Sigmoid colon (tissue), 7 donors: ENCODE measurements around the gene ZNF185. TPM values are rescaled to one million over a fixed set of nuclear protein-coding genes. Genes with fewer than 3 reads are reported as not detected.

ENCODE experiments used
- DNase-seq: peaks from one replicate; pipeline ENCODE4 v3.0.0-alpha.2; 2019
- H3K27ac ChIP-seq, 4 donors: fragments of 200-600 bp; sonication (generic); one replicate each; pipeline ENCODE4 v1.5.1; 2016 to 2019; ENCODE audit warnings: mild to moderate bottlenecking in 1 of 4
- H3K27me3 ChIP-seq, 3 donors: fragments of 200-600 bp; sonication (generic); one replicate each; pipeline ENCODE4 v1.5.1; 2019; ENCODE audit warnings: mild to moderate bottlenecking in 1 of 3
- H3K36me3 ChIP-seq, 4 donors: fragments of 200-600 bp; sonication (generic); one replicate each; pipeline ENCODE4 v1.5.1; 2016 to 2019
- H3K4me1 ChIP-seq, 4 donors: fragments of 200-600 bp; sonication (generic); one replicate each; pipeline ENCODE4 v1.5.1; 2017 to 2019
- H3K4me3 ChIP-seq, 4 donors: fragments of 200-600 bp; sonication (generic); one replicate each; pipeline ENCODE4 v1.5.1; 2017 to 2019; ENCODE audit warnings: mild to moderate bottlenecking in 2 of 4, moderate library complexity in 1 of 4
- H3K9me3 ChIP-seq, 4 donors: fragments of 200-600 bp in 3 of 4; sonication (generic) in 3 of 4; one replicate each; pipeline versions ENCODE4 v1.5.1 to v1.6.1; 2013 to 2019
- EP300 ChIP-seq, 4 donors: sonication (generic); formaldehyde crosslinking; IDR thresholded peaks; one replicate each; pipeline ENCODE4 v1.6.1; 2017; ENCODE audit warnings: antibody characterized with exemption in 4 of 4
- POLR2A ChIP-seq, 2 donors: fragments of 450-650 bp; IDR thresholded peaks; one replicate each; pipeline ENCODE4 v1.6.1; 2016; ENCODE audit warnings: antibody characterized with exemption in 2 of 2, mild to moderate bottlenecking in 2 of 2, moderate library complexity in 2 of 2
- POLR2AphosphoS5 ChIP-seq, 4 donors: sonication (generic); formaldehyde crosslinking; IDR thresholded peaks; one replicate each; pipeline ENCODE4 v1.6.1; 2017; ENCODE audit warnings: antibody characterized with exemption in 4 of 4
- whole genome bisulfite sequencing, 2 donors: extraction: QIAGEN DNeasy Blood & Tissue Kit; methylation state at CpG; one replicate each; pipeline ENCODE4 v1.1.7; 2013; 5-methylcytosine and 5-hydroxymethylcytosine counted together
- intact Hi-C: fragments of 100-400 bp; cut with DNase I; formaldehyde crosslinking; loops from one replicate; pipeline ENCODE4 v1.15.1; 2023
- polyA plus RNA-seq, 3 donors: library from polyadenylated mRNA; stranded (reverse); fragments of 200-250 nt; gene quantifications; one replicate each; pipeline ENCODE4 v1.2.3, GENCODE V29; 2013
- total RNA-seq, 4 donors: library from RNA; depleted of rRNA; stranded (reverse); fragments of >200 nt; gene quantifications; one replicate each; pipeline ENCODE4 v1.1.0, GENCODE V29; 2016
- TF ChIP-seq, protein P1 (sequence below), 4 experiments: fragments of 450-650 bp in 3 of 4; fragments of 200-600 bp in 1 of 4; IDR thresholded peaks; one replicate each; pipeline ENCODE4 v1.5.1; 2016 to 2019; ENCODE audit warnings: antibody characterized with exemption in 4 of 4, mild to moderate bottlenecking in 3 of 4, moderate library complexity in 2 of 4
- donor health status: healthy with polysubstance abuse.
- donor health status: Bipolar disorder and iron deficiency.
- donor health status: healthy.

Gene ZNF185
- total and polyA plus RNA-seq, 7 donors = 0.55 to 4.2 (median 2.3) TPM

- H3K36me3 ChIP-seq = no peaks in the 10 kb centered on the region
- peaks cover 0 to 4% (median 0%) of the 10 kb centered on the region in 4 donors for H3K4me1 ChIP-seq
- intact Hi-C loops = no loop called here
- H3K9me3 ChIP-seq = no peaks in the 10 kb centered on the region
- H3K27ac ChIP-seq = no peak overlapping the region
- H3K27me3 ChIP-seq = no peaks in the 10 kb centered on the region
- TF ChIP-seq EP300 (IDR thresholded peaks at IDR 0.05) = no peak
- TF ChIP-seq POLR2A (IDR thresholded peaks at IDR 0.05) = no peak
- no peak for TF ChIP-seq POLR2AphosphoS5 (IDR thresholded peaks at IDR 0.05)
- TF ChIP-seq, protein P1, sequence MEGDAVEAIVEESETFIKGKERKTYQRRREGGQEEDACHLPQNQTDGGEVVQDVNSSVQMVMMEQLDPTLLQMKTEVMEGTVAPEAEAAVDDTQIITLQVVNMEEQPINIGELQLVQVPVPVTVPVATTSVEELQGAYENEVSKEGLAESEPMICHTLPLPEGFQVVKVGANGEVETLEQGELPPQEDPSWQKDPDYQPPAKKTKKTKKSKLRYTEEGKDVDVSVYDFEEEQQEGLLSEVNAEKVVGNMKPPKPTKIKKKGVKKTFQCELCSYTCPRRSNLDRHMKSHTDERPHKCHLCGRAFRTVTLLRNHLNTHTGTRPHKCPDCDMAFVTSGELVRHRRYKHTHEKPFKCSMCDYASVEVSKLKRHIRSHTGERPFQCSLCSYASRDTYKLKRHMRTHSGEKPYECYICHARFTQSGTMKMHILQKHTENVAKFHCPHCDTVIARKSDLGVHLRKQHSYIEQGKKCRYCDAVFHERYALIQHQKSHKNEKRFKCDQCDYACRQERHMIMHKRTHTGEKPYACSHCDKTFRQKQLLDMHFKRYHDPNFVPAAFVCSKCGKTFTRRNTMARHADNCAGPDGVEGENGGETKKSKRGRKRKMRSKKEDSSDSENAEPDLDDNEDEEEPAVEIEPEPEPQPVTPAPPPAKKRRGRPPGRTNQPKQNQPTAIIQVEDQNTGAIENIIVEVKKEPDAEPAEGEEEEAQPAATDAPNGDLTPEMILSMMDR (IDR thresholded peaks at IDR 0.05) = no peak
- no peak for DNase-seq
- H3K4me3 ChIP-seq = no peak overlapping the region
- 53 to 82% methylated on average over 5 of the region's 5 CpGs for WGBS, 2 donors
Observed at GRCh38 chrX:152925835-152926234, 28.0 kb downstream of the ZNF185 start.

- Histone ChIP-seq H3K27me3 (no peaks in the 10 kb centered on the region), H3K4me3 (no peak overlapping the region), H3K27ac (no peak overlapping the region), H3K4me1 (peaks cover 0 to 4% (median 0%) of the 10 kb centered on the region in 4 donors), H3K36me3 (no peaks in the 10 kb centered on the region), H3K9me3 (no peaks in the 10 kb centered on the region)
- TF ChIP-seq EP300 (IDR thresholded peaks at IDR 0.05) (no peak), POLR2A (IDR thresholded peaks at IDR 0.05) (no peak), POLR2AphosphoS5 (IDR thresholded peaks at IDR 0.05) (no peak)
- TF ChIP-seq, protein P1 (IDR thresholded peaks at IDR 0.05) = no peak
- intact Hi-C loops = no loop called here
- 4 to 12% methylated on average over 8 of the region's 8 CpGs for WGBS, 2 donors
- no peak for DNase-seq
Observed at GRCh38 chrX:152926279-152926678, 28.4 kb downstream of the ZNF185 start.

- Histone ChIP-seq H3K9me3 (no peaks in the 10 kb centered on the region), H3K4me1 (peaks cover 0 to 4% (median 0%) of the 10 kb centered on the region in 4 donors), H3K27me3 (no peaks in the 10 kb centered on the region), H3K4me3 (no peak overlapping the region), H3K27ac (no peak overlapping the region), H3K36me3 (no peaks in the 10 kb centered on the region)
- DNase-seq = no peak
- intact Hi-C loops = no loop called here
- TF ChIP-seq POLR2AphosphoS5 (IDR thresholded peaks at IDR 0.05) (no peak), POLR2A (IDR thresholded peaks at IDR 0.05) (no peak), EP300 (IDR thresholded peaks at IDR 0.05) (no peak)
- TF ChIP-seq, protein P1 (IDR thresholded peaks at IDR 0.05) = no peak
- WGBS, 2 donors = 69 to 83% methylated on average over 11 of the region's 11 CpGs
Observed at GRCh38 chrX:152926923-152927322, 29.1 kb downstream of the ZNF185 start.

DNA sequence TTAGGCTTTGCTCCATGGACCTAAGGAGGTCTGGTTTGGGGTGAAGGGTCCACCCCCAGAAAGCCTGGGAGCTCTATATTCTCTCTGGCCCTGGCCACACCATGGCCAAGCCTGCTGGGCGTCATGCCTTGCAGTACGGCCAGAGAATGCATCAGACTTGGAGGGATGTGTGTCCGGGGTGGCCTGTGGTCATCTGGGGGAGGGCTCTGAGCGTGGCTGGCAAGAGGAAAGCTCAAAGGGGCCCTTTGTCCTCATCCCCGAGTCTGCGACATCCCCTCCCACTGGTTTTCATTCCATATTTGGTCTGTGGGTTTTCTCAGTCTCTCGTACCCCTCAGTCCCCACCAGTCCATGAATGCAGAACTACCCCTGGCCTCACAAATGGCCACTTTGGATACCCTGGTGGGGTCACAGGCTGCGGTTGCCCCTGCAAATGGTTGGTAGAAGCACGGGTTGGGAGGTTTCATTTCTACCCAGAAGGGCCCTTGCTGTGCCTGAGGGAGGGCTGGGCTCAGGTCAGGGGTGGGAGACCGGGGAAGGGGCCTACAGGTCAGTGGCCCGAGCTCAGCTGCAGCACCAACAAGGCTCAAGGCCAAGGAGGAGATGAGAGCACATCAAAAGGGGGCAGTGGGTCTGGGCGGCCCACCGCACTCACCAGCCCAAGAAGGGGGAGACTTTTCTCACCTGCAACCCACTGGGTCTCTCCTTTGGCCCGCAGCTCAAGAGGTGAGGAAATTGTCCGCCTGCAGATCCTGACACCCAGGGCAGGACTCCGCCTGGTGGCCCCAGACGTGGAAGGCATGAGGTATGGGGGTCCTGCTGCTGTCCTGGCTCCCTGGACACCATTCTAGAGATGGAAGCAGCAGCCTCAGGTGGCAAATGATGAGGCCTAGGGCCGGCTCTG is 30.2 kb downstream of the ZNF185 start:
- intact Hi-C loops = no loop called here
- WGBS, 2 donors = 92 to 93% methylated on average over 18 of the region's 18 CpGs
- no peak overlapping the region for H3K4me3 ChIP-seq

More for the DNA sequence above, 30.2 kb downstream of the ZNF185 start:
- no peaks in the 10 kb centered on the region for H3K27me3 ChIP-seq
- no peak for DNase-seq
- TF ChIP-seq, protein P1 (IDR thresholded peaks at IDR 0.05) = no peak
- no peak for TF ChIP-seq EP300 (IDR thresholded peaks at IDR 0.05)
- no peak for TF ChIP-seq POLR2AphosphoS5 (IDR thresholded peaks at IDR 0.05)
- TF ChIP-seq POLR2A (IDR thresholded peaks at IDR 0.05) = no peak
- H3K4me1 ChIP-seq = peaks cover 0 to 4% (median 0%) of the 10 kb centered on the region in 4 donors
- no peak overlapping the region for H3K27ac ChIP-seq
- no peaks in the 10 kb centered on the region for H3K36me3 ChIP-seq
- no peaks in the 10 kb centered on the region for H3K9me3 ChIP-seq
